Loucy (cell line): ENCODE measurements around the gene PKD1.

Experiments
- H2AFZ ChIP-seq: fragments of 200-600 bp; sonication (generic); 2 replicates; pipeline ENCODE4 v1.6.0; 2016; ENCODE audit warnings: antibody characterized with exemption, mild to moderate bottlenecking, low read length, moderate library complexity
- H3F3A ChIP-seq: fragments of 200-600 bp; 2 replicates; pipeline ENCODE4 v1.6.0; 2016; ENCODE audit warnings: antibody characterized with exemption, low read depth, mild to moderate bottlenecking
- H3K27me3 ChIP-seq: fragments of 200-600 bp; sonication (generic); 2 replicates; pipeline ENCODE4 v1.6.1; 2014; ENCODE audit warnings: low read length, mild to moderate bottlenecking; ENCODE audit not compliant: insufficient read depth, poor library complexity, severe bottlenecking
- H3K36me3 ChIP-seq: fragments of 200-600 bp; sonication (generic); 2 replicates; pipeline ENCODE4 v1.6.1; 2016; ENCODE audit warnings: low read length; ENCODE audit not compliant: insufficient read depth
- H3K4me1 ChIP-seq: fragments of 200-600 bp; sonication (generic); 2 replicates; pipeline ENCODE4 v1.5.1; 2014; ENCODE audit warnings: low read length, mild to moderate bottlenecking; ENCODE audit not compliant: insufficient read depth, poor library complexity, severe bottlenecking
- H3K4me2 ChIP-seq: fragments of 200-600 bp; sonication (generic); 2 replicates; pipeline ENCODE4 v1.6.0; 2014; ENCODE audit warnings: antibody characterized with exemption, low read length, low read depth, mild to moderate bottlenecking; ENCODE audit not compliant: poor library complexity, severe bottlenecking
- H3K4me3 ChIP-seq: fragments of 200-600 bp; sonication (generic); 2 replicates; pipeline ENCODE4 v1.5.1; 2014; ENCODE audit warnings: low read length, mild to moderate bottlenecking, mixed read lengths; ENCODE audit not compliant: poor library complexity, severe bottlenecking
- H3K79me2 ChIP-seq: fragments of 200-600 bp; sonication (generic); 2 replicates; pipeline ENCODE4 v1.6.1; 2014; ENCODE audit warnings: low read length; ENCODE audit not compliant: insufficient read depth
- H3K9ac ChIP-seq: fragments of 200-600 bp; sonication (generic); 2 replicates; pipeline ENCODE4 v1.6.0; 2014; ENCODE audit warnings: mild to moderate bottlenecking, low read depth, low read length, moderate library complexity; ENCODE audit not compliant: poor library complexity, severe bottlenecking
- H3K9me2 ChIP-seq: fragments of 200-600 bp; sonication (generic); replicated peaks from 2 replicates; pipeline ENCODE4 v1.6.1; 2016; ENCODE audit warnings: low read depth, low read length, mixed read lengths
- H3K9me3 ChIP-seq: fragments of 200-600 bp; sonication (generic); 2 replicates; pipeline ENCODE4 v1.6.1; 2014; ENCODE audit warnings: mild to moderate bottlenecking, antibody characterized with exemption, low read length, low read depth; ENCODE audit not compliant: insufficient read depth
- H4K20me1 ChIP-seq: fragments of 200-600 bp; sonication (generic); 2 replicates; pipeline ENCODE4 v1.6.0; 2014; ENCODE audit warnings: antibody characterized with exemption, low read length, mild to moderate bottlenecking; ENCODE audit not compliant: insufficient read depth, poor library complexity, severe bottlenecking
- CTCF ChIP-seq: fragments of 200-600 bp; sonication (generic); conservative IDR thresholded peaks from 2 replicates; pipeline ENCODE4 v1.5.1; 2014; ENCODE audit warnings: mild to moderate bottlenecking, antibody characterized with exemption, low read length
- EZH2phosphoT487 ChIP-seq: fragments of 200-600 bp; IDR thresholded peaks from 2 replicates; pipeline ENCODE4 v1.6.1; 2018; ENCODE audit warnings: antibody characterized with exemption, mild to moderate bottlenecking, moderate library complexity, borderline replicate concordance

The PKD1 gene

GRCh38 chr16:2042171-2042985 is 93.3 kb downstream of the PKD1 start:
- H3K4me2 ChIP-seq, result no peak overlapping the region
- no peak overlapping the region for H2AFZ ChIP-seq
- no peaks in the 10 kb centered on the region for H3K9me3 ChIP-seq
- H3K4me1 ChIP-seq, result no peaks in the 10 kb centered on the region
- no peak for TF ChIP-seq CTCF
- no peak for TF ChIP-seq EZH2phosphoT487
- H3F3A ChIP-seq, result no peaks in the 10 kb centered on the region
- H3K9me2 ChIP-seq, result no peaks in the 10 kb centered on the region
- no peaks in the 10 kb centered on the region for H3K27me3 ChIP-seq
- no peaks in the 10 kb centered on the region for H4K20me1 ChIP-seq
- H3K4me3 ChIP-seq, result no peak overlapping the region
- H3K79me2 ChIP-seq, result peaks cover 4% of the 10 kb centered on the region; the same call in 1 of the 2 replicates
- H3K36me3 ChIP-seq, result no peaks in the 10 kb centered on the region
- H3K9ac ChIP-seq, result no peak overlapping the region

- no peaks in the 10 kb centered on the region for H3K79me2 ChIP-seq
- no peaks in the 10 kb centered on the region for H4K20me1 ChIP-seq
- H3K9ac ChIP-seq, result no peak overlapping the region
- no peaks in the 10 kb centered on the region for H3K9me3 ChIP-seq
- no peak overlapping the region for H2AFZ ChIP-seq
- H3F3A ChIP-seq, result no peaks in the 10 kb centered on the region
- no peaks in the 10 kb centered on the region for H3K27me3 ChIP-seq
- H3K36me3 ChIP-seq, result no peaks in the 10 kb centered on the region
- no peak overlapping the region for H3K4me2 ChIP-seq
- H3K9me2 ChIP-seq, result no peaks in the 10 kb centered on the region
- TF ChIP-seq CTCF (no peak), EZH2phosphoT487 (no peak)
- no peak overlapping the region for H3K4me3 ChIP-seq
- no peaks in the 10 kb centered on the region for H3K4me1 ChIP-seq
Observed at GRCh38 chr16:2040787-2041522, 94.7 kb downstream of the PKD1 start.

DNA sequence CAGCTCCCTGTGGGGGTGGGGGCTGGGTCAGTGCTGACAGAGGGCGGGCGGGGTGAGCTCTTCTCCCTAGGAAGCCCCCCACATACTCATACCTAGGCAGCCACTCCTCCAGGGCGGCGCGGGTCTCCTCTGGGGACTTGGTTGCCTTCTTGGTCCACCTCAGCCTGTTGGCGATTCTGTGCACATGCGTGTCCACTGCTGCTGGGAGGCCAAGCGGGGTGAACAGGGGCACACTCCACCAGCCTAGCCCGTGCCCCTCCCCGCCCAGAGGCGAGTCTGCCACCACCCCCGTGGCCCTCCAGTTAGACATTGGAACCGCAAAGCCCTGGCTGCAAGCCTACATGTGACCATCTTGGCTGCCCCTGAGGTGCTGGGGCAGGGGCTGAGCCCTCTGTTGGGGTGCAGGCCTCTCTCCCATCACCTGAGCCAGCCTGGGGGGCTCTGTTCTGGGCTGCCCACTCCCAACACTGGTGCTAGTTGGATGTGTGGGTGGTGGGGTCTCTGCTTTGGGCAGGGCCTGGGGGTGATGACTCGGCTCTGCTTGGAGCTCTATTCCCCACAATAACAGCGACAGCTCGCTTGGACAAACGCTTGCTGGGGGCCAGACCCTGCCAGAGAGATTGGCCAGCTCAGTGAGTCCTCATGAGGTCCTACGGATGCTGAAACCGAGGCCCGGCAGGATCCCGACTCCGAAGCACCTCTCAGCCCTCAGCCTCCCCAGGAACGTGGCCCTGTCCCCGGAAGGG is 95.5 kb downstream of the PKD1 start:
- H2AFZ ChIP-seq, result no peak overlapping the region
- TF ChIP-seq CTCF, result no peak
- no peak for TF ChIP-seq EZH2phosphoT487
- no peaks in the 10 kb centered on the region for H3K27me3 ChIP-seq
- no peaks in the 10 kb centered on the region for H4K20me1 ChIP-seq
- no peak overlapping the region for H3K4me2 ChIP-seq
- no peaks in the 10 kb centered on the region for H3K9me2 ChIP-seq
- no peaks in the 10 kb centered on the region for H3K9me3 ChIP-seq
- no peaks in the 10 kb centered on the region for H3K79me2 ChIP-seq
- no peaks in the 10 kb centered on the region for H3K36me3 ChIP-seq
- no peaks in the 10 kb centered on the region for H3F3A ChIP-seq
- no peak overlapping the region for H3K9ac ChIP-seq
- no peaks in the 10 kb centered on the region for H3K4me1 ChIP-seq
- no peak overlapping the region for H3K4me3 ChIP-seq
